ENCODE data around the gene MEF2C.

GRCh38 chr5:88725454-88725853, 157.5 kb downstream of the MEF2C start:
- TF ChIP-seq POLR2A (IDR thresholded peaks at IDR 0.05) (no peak), CTCF (IDR thresholded peaks at IDR 0.05) (no peak), POLR2AphosphoS5 (IDR thresholded peaks at IDR 0.05) (no peak)
